Activated CD8-positive, alpha-beta memory T cell treated with anti-CD3 and anti-CD28 coated beads for 1 hour (primary cell): ENCODE measurements around the gene ANKRD24.
A peak's percentile ranks its signal among the peaks of the same experiment; 100 is the strongest.
"Not testable (repeated sequence)": the region's sequence is repeated elsewhere in the genome, so short reads cannot be mapped to it uniquely, and the experiment has no call there.

Experiments used
- DNase-seq, 2 donors: peaks; one replicate each; pipeline ENCODE4 v3.0.0-alpha.2; 2020; ENCODE audit warnings: low read depth in 1 of 2; ENCODE audit errors: extremely low read depth in 1 of 2

Gene ANKRD24

GRCh38 chr19:4229179-4229931 lies 46.9 kb downstream of the ANKRD24 start, which contains the start of gene EBI3:
Gene EBI3 (plus strand): TSS chr19:4229523. CDS start chr19:4229551, 28 bp downstream.
- no peak for DNase-seq

- DNase-seq, result not testable (repeated sequence)
Measured at GRCh38 chr19:4230237-4230636, 47.7 kb downstream of the ANKRD24 start.

- DNase-seq, result not testable (repeated sequence)
Measured at GRCh38 chr19:4231521-4231920, 49.0 kb downstream of the ANKRD24 start.

GRCh38 chr19:4232139-4232538 lies 49.6 kb downstream of the ANKRD24 start:
- not testable (repeated sequence) for DNase-seq

GRCh38 chr19:4232614-4233281 lies 50.3 kb downstream of the ANKRD24 start:
- no peak for DNase-seq

GRCh38 chr19:4233282-4233853 lies 50.9 kb downstream of the ANKRD24 start:
- peak; percentile 16 to 54 for DNase-seq

GRCh38 chr19:4234142-4234861 lies 51.8 kb downstream of the ANKRD24 start:
- no peak for DNase-seq

- no peak for DNase-seq
Measured at GRCh38 chr19:4234862-4235201, 52.3 kb downstream of the ANKRD24 start.

GRCh38 chr19:4237510-4237909 lies 55.0 kb downstream of the ANKRD24 start:
- not testable (repeated sequence) for DNase-seq

GRCh38 chr19:4238831-4239230 lies 56.3 kb downstream of the ANKRD24 start:
- no peak for DNase-seq

- DNase-seq, result no peak
Measured at GRCh38 chr19:4241824-4242430, 59.4 kb downstream of the ANKRD24 start.

- DNase-seq, result not testable (repeated sequence)
Measured at GRCh38 chr19:4245938-4246337, 63.4 kb downstream of the ANKRD24 start.

GRCh38 chr19:4246767-4247593 lies 64.5 kb downstream of the ANKRD24 start, which contains the start of gene YJU2:
Gene YJU2 (plus strand): TSS chr19:4247080. CDS start chr19:4247147, 67 bp downstream.
- DNase-seq, result peak; percentile 93 to 97

- DNase-seq, result no peak
Measured at GRCh38 chr19:4256563-4256962, 74.1 kb downstream of the ANKRD24 start.

- no peak for DNase-seq
Measured at GRCh38 chr19:4257025-4257424, 74.5 kb downstream of the ANKRD24 start.

- DNase-seq, result no peak
Measured at GRCh38 chr19:4258181-4258580, 75.7 kb downstream of the ANKRD24 start.

GRCh38 chr19:4260613-4261191 lies 78.2 kb downstream of the ANKRD24 start:
- DNase-seq, result no peak

- DNase-seq, result no peak
Measured at GRCh38 chr19:4264812-4265211, 82.3 kb downstream of the ANKRD24 start.

GRCh38 chr19:4266253-4267000 lies 83.9 kb downstream of the ANKRD24 start:
- DNase-seq, result no peak
